Mesendoderm (in vitro differentiated cells): ENCODE results near the gene FAM227A.

Source experiments
- DNase-seq: peaks from one replicate; pipeline ENCODE4 v3.0.0; 2013
- H2AK5ac ChIP-seq: 2 replicates; pipeline ENCODE4 v1.6.1; 2013; ENCODE audit warnings: low read length, inconsistent platforms
- H2BK120ac ChIP-seq: 2 replicates; pipeline ENCODE4 v1.6.1; 2013; ENCODE audit warnings: low read depth, mild to moderate bottlenecking, low read length, moderate library complexity, mixed read lengths
- H2BK15ac ChIP-seq: replicated peaks from 2 replicates; pipeline ENCODE4 v1.6.1; 2013; ENCODE audit warnings: low read depth, mild to moderate bottlenecking, moderate library complexity
- H2BK5ac ChIP-seq: 2 replicates; pipeline ENCODE4 v1.6.1; 2013; ENCODE audit warnings: low read length, inconsistent platforms
- H3K18ac ChIP-seq: 2 replicates; pipeline ENCODE4 v1.6.1; 2013; ENCODE audit warnings: mild to moderate bottlenecking, low read length, mixed read lengths
- H3K23ac ChIP-seq: one replicate; pipeline ENCODE4 v1.6.1; 2013; ENCODE audit warnings: low read length
- H3K27ac ChIP-seq: 2 replicates; pipeline ENCODE4 v1.5.1; 2013; ENCODE audit warnings: low read depth, mild to moderate bottlenecking, inconsistent platforms, low read length, moderate library complexity
- H3K27me3 ChIP-seq: 2 replicates; pipeline ENCODE4 v1.6.1; 2013; ENCODE audit warnings: low read length, control low read depth, mild to moderate bottlenecking, inconsistent platforms; ENCODE audit not compliant: insufficient read depth, poor library complexity
- H3K36me3 ChIP-seq: 2 replicates; pipeline ENCODE4 v1.6.1; 2013; ENCODE audit warnings: low read length, inconsistent platforms; ENCODE audit not compliant: control insufficient read depth, insufficient read depth
- H3K4ac ChIP-seq: one replicate; pipeline ENCODE4 v1.6.1; 2013; ENCODE audit warnings: low read depth, mild to moderate bottlenecking, low read length, moderate library complexity
- H3K4me1 ChIP-seq: 2 replicates; pipeline ENCODE4 v1.6.1; 2013; ENCODE audit warnings: low read depth, low read length, inconsistent platforms; ENCODE audit not compliant: control insufficient read depth
- H3K4me2 ChIP-seq: 2 replicates; pipeline ENCODE4 v1.6.1; 2013; ENCODE audit warnings: low read length
- H3K4me3 ChIP-seq: 2 replicates; pipeline ENCODE4 v1.5.1; 2013; ENCODE audit warnings: mild to moderate bottlenecking, low read length
- H3K56ac ChIP-seq: one replicate; pipeline ENCODE4 v1.6.1; 2013; ENCODE audit warnings: low read length
- H3K79me1 ChIP-seq: 2 replicates; pipeline ENCODE4 v1.6.1; 2013; ENCODE audit warnings: low read length, inconsistent platforms
- H3K79me2 ChIP-seq: 2 replicates; pipeline ENCODE4 v1.6.1; 2013; ENCODE audit warnings: mild to moderate bottlenecking, low read length; ENCODE audit not compliant: control insufficient read depth, insufficient read depth
- H3K9ac ChIP-seq: 2 replicates; pipeline ENCODE4 v1.6.1; 2013; ENCODE audit warnings: low read length, inconsistent platforms
- H4K5ac ChIP-seq: one replicate; pipeline ENCODE4 v1.6.1; 2013; ENCODE audit warnings: low read length
- H4K8ac ChIP-seq: one replicate; pipeline ENCODE4 v1.6.1; 2013; ENCODE audit warnings: low read depth, mild to moderate bottlenecking, control low read depth, low read length, moderate library complexity
- WGBS: extraction: QIAGEN DNeasy Blood & Tissue Kit; methylation state at CpG from one replicate; pipeline ENCODE4 v1.1.7; 2013; ENCODE audit warnings: low lambda C conversion rate, missing lambda C conversion rate; ENCODE audit not compliant: insufficient coverage; ENCODE audit errors: extremely low coverage; 5-methylcytosine and 5-hydroxymethylcytosine counted together

Gene FAM227A

GRCh38 chr22:38638728-38639127 lies 17.5 kb downstream of the FAM227A start:
- Histone ChIP-seq H4K5ac (no peak overlapping the region), H3K27me3 (no peaks in the 10 kb centered on the region), H3K4ac (no peak overlapping the region), H2BK120ac (no peak overlapping the region), H3K4me2 (no peak overlapping the region), H3K27ac (no peak overlapping the region), H3K79me2 (no peaks in the 10 kb centered on the region), H3K36me3 (no peaks in the 10 kb centered on the region), H2BK5ac (no peak overlapping the region), H4K8ac (no peak overlapping the region), H3K4me1 (no peaks in the 10 kb centered on the region), H2AK5ac (no peak overlapping the region), H3K4me3 (no peak overlapping the region), H3K9ac (no peak overlapping the region), H3K23ac (no peak overlapping the region), H3K79me1 (no peaks in the 10 kb centered on the region), H2BK15ac (no peak overlapping the region), H3K18ac (no peak overlapping the region), H3K56ac (no peak overlapping the region)
- DNase-seq, result no peak
- no CpG with 5 or more reads among the region's 3 CpGs for WGBS

GRCh38 chr22:38638216-38638615 lies 18.0 kb downstream of the FAM227A start:
- Histone ChIP-seq H2AK5ac (no peak overlapping the region), H2BK15ac (no peak overlapping the region), H4K8ac (no peak overlapping the region), H3K9ac (no peak overlapping the region), H4K5ac (no peak overlapping the region), H3K56ac (no peak overlapping the region), H3K36me3 (no peaks in the 10 kb centered on the region), H3K4me3 (no peak overlapping the region), H3K27me3 (no peaks in the 10 kb centered on the region), H2BK5ac (no peak overlapping the region), H3K79me2 (no peaks in the 10 kb centered on the region), H3K79me1 (no peaks in the 10 kb centered on the region), H3K23ac (no peak overlapping the region), H2BK120ac (no peak overlapping the region), H3K4me2 (no peak overlapping the region), H3K27ac (no peak overlapping the region), H3K4ac (no peak overlapping the region), H3K18ac (no peak overlapping the region), H3K4me1 (no peaks in the 10 kb centered on the region)
- no peak for DNase-seq
- no CpG with 5 or more reads among the region's 2 CpGs for WGBS

GRCh38 chr22:38632528-38632927 lies 23.7 kb downstream of the FAM227A start:
- H3K4me2 ChIP-seq, result no peak overlapping the region
- H3K79me1 ChIP-seq, result no peaks in the 10 kb centered on the region

DNA sequence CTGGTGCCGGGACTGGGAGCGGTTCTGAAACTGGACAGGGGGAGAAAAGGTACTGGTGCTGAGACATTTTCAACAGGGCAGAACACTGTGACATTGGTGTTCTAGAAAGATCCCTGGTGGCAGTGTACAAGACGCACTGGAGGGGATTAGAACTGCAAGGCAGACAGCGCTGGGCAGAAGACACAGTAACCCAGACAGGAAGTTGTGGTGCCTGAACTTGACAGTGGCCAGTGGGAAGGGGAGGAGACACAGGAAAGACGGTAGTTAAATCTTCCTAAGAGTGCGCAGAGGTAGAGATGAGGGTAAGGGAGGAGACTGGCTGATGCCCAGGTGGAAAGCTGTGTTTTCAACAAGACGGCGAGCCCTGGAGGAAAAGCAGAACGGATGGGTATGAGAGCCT lies 24.5 kb downstream of the FAM227A start:
- no peaks in the 10 kb centered on the region for H3K79me1 ChIP-seq
- no peak overlapping the region for H3K23ac ChIP-seq
- no peak overlapping the region for H4K8ac ChIP-seq
- H3K36me3 ChIP-seq, result no peaks in the 10 kb centered on the region
- no peak overlapping the region for H2BK5ac ChIP-seq
- H3K79me2 ChIP-seq, result no peaks in the 10 kb centered on the region
- H3K4me2 ChIP-seq, result no peak overlapping the region
- WGBS, result no CpG with 5 or more reads among the region's 9 CpGs
- H3K56ac ChIP-seq, result no peak overlapping the region
- H4K5ac ChIP-seq, result no peak overlapping the region
- no peaks in the 10 kb centered on the region for H3K27me3 ChIP-seq
- no peaks in the 10 kb centered on the region for H3K4me1 ChIP-seq
- H3K9ac ChIP-seq, result no peak overlapping the region
- no peak overlapping the region for H2BK120ac ChIP-seq
- H2BK15ac ChIP-seq, result no peak overlapping the region
- H3K18ac ChIP-seq, result no peak overlapping the region
- H2AK5ac ChIP-seq, result no peak overlapping the region
- H3K4ac ChIP-seq, result no peak overlapping the region
- no peak overlapping the region for H3K27ac ChIP-seq
- no peak overlapping the region for H3K4me3 ChIP-seq
- DNase-seq, result no peak

More at GRCh38 chr22:38632528-38632927, 23.7 kb downstream of the FAM227A start:
- Histone ChIP-seq H3K27ac (no peak overlapping the region), H2BK5ac (no peak overlapping the region), H3K36me3 (no peaks in the 10 kb centered on the region), H3K4me3 (no peak overlapping the region), H2BK120ac (no peak overlapping the region), H3K4ac (no peak overlapping the region), H3K18ac (no peak overlapping the region), H3K4me1 (no peaks in the 10 kb centered on the region), H3K56ac (no peak overlapping the region), H3K23ac (no peak overlapping the region), H3K9ac (no peak overlapping the region), H2BK15ac (no peak overlapping the region), H3K27me3 (no peaks in the 10 kb centered on the region), H3K79me2 (no peaks in the 10 kb centered on the region), H2AK5ac (no peak overlapping the region), H4K5ac (no peak overlapping the region), H4K8ac (no peak overlapping the region)
- WGBS, result no CpG with 5 or more reads among the region's 3 CpGs
- no peak for DNase-seq

DNA sequence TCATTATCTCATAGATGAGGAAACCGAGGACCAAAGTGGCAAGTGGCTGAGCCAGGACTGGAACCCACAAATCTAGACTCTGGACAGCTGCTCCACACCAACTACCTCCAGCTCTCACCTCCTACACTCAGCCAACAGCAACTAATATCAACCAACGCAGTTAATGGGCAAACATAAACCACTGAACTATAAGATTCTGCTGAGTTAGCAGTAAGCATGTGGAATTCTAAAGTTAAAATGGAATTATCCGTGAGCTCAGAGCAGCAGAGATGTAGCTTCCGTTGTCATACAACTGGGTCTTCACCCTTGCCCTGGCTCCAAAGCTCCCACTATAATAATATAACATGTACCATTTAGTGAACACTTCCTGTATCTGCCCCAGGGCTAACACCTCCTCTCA lies 27.1 kb downstream of the FAM227A start:
- Histone ChIP-seq H3K4me2 (no peak overlapping the region), H3K27me3 (no peaks in the 10 kb centered on the region), H3K4me3 (no peak overlapping the region), H4K8ac (no peak overlapping the region), H2AK5ac (no peak overlapping the region), H3K36me3 (no peaks in the 10 kb centered on the region), H2BK15ac (no peak overlapping the region), H2BK5ac (no peak overlapping the region), H3K79me1 (no peaks in the 10 kb centered on the region), H2BK120ac (no peak overlapping the region), H3K27ac (no peak overlapping the region), H4K5ac (no peak overlapping the region), H3K4ac (no peak overlapping the region), H3K79me2 (no peaks in the 10 kb centered on the region), H3K23ac (no peak overlapping the region), H3K9ac (no peak overlapping the region), H3K56ac (no peak overlapping the region), H3K4me1 (no peaks in the 10 kb centered on the region), H3K18ac (no peak overlapping the region)
- WGBS, result no CpG with 5 or more reads among the region's 4 CpGs
- DNase-seq, result no peak

GRCh38 chr22:38628444-38628843 lies 27.7 kb downstream of the FAM227A start:
- Histone ChIP-seq H3K27me3 (no peaks in the 10 kb centered on the region), H4K5ac (no peak overlapping the region), H3K4me1 (no peaks in the 10 kb centered on the region), H3K79me2 (no peaks in the 10 kb centered on the region), H3K9ac (no peak overlapping the region), H3K27ac (no peak overlapping the region), H3K23ac (no peak overlapping the region), H3K56ac (no peak overlapping the region), H2BK5ac (no peak overlapping the region), H3K18ac (no peak overlapping the region), H3K4ac (no peak overlapping the region), H4K8ac (no peak overlapping the region), H2BK15ac (no peak overlapping the region), H3K36me3 (no peaks in the 10 kb centered on the region), H2AK5ac (no peak overlapping the region), H3K4me2 (no peak overlapping the region), H3K4me3 (no peak overlapping the region), H3K79me1 (no peaks in the 10 kb centered on the region), H2BK120ac (no peak overlapping the region)
- no peak for DNase-seq
- WGBS, result no CpG with 5 or more reads among the region's 5 CpGs
